Tibial nerve (tissue), 4 donors: ENCODE results near the gene TTC38.

Source experiments
- CTCF ChIP-seq, 5 experiments: fragments of 200-600 bp in 3 of 5; fragments of 450-650 bp in 2 of 5; sonication (generic) in 3 of 5; IDR thresholded peaks; one replicate each; pipeline ENCODE4 v1.5.1; 2016 to 2019; ENCODE audit warnings: antibody characterized with exemption in 5 of 5, mild to moderate bottlenecking in 3 of 5, moderate library complexity in 2 of 5
- EP300 ChIP-seq, 2 donors: sonication (generic); formaldehyde crosslinking; IDR thresholded peaks; one replicate each; pipeline ENCODE4 v1.6.1; 2017; ENCODE audit warnings: antibody characterized with exemption in 2 of 2, mild to moderate bottlenecking in 1 of 2
- POLR2A ChIP-seq, 2 donors: fragments of 450-650 bp; IDR thresholded peaks; one replicate each; pipeline ENCODE4 v1.6.1; 2017; ENCODE audit warnings: antibody characterized with exemption in 2 of 2, mild to moderate bottlenecking in 2 of 2, moderate library complexity in 2 of 2

GRCh38 chr22:46259374-46259773 lies 8.4 kb upstream of the TTC38 start:
- no peak for TF ChIP-seq CTCF (IDR thresholded peaks at IDR 0.05)
- peak in 1 of 2 donors; percentile 34 for TF ChIP-seq EP300 (IDR thresholded peaks at IDR 0.05)
- no peak for TF ChIP-seq POLR2A (IDR thresholded peaks at IDR 0.05)
